NOMO-1 treated with DMSO at 0.1 percent for 48 hours (cell line): ENCODE results near the gene ELP4.

Experiments
- DNase-seq: peaks from one replicate; lab custom pipeline; 2025; ENCODE audit not compliant: unreplicated experiment; lab: John Stamatoyannopoulos, UW

Gene ELP4

DNA sequence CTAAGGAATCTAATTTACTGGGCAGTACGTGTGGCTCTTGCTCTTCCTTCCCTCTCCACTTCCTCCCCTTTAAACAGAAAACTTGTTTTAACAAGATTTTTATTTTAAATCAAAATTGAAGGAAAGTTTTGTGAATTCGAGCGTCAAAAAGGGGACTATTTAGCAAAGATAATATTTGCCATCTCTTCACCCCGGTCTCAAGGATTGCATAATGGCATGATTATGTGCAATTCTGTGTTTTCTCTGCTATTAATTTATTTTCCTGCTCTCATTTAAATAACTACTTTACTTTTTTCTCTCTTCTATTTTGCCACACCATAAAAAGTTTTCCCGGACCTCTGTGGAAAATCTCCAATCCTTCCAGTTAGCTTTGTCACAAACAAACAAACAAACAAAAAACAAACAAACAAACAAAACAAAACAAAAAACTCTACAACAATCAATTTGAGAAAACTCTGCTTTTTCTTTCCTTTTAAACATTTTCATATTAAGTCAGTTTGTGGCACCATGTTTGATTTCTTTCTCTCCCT, 311.7 kb downstream of the ELP4 start:
- DNase-seq = no peak

DNA sequence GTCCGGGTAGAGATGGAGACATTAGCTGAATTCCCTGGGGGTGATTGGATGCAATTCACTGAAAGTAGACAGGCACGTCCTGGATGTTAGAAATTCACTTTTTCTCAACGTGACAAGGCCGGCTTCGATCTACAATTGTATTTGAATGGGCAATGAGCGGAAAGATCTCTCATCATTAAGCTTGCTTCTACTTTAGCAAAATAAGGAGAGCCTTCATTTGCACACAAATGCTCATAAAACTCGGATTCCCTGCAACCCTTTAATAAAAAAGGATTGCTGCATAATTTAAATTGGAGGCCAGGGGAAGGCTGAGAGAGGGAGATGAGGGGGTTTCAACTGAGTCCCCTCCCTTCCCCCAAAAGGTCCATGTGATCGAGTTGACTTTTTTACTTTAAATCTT, 312.2 kb downstream of the ELP4 start:
- no peak for DNase-seq

DNA sequence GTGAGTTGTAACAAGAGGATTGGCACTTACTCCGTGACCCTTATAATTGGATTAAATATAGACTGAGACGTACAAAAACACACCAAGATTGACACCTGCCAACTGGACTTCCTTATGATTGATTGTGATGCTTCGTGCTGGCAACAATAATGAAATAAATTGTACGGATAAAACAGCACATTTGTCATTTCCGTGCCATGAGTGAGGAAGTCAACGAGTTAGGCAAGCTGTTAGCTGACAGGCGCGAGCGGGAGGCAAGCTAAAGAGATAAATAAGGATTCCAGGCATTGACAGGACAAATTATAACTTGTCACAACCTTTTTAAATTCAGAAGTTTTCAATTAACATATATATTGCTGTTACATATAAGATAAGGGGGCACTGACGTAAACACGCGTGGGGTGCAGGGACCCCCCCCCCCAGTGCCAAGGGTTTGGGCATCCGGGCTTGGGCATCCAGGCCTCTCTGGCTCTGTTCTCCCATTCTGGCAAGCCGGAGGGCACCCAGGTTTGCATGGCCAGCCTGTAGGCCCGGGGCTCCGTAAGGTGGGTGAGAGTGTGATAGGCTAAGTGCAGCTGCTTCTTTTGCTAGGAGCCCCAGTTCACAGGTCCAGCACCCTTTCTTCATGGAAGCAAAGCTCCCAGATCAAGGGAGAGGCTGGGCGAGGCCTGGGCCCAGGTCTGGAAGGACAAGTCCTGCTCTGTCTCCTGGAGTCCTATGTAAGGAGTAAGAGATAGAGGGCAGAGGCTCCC, 312.8 kb downstream of the ELP4 start:
- DNase-seq = no peak

DNA sequence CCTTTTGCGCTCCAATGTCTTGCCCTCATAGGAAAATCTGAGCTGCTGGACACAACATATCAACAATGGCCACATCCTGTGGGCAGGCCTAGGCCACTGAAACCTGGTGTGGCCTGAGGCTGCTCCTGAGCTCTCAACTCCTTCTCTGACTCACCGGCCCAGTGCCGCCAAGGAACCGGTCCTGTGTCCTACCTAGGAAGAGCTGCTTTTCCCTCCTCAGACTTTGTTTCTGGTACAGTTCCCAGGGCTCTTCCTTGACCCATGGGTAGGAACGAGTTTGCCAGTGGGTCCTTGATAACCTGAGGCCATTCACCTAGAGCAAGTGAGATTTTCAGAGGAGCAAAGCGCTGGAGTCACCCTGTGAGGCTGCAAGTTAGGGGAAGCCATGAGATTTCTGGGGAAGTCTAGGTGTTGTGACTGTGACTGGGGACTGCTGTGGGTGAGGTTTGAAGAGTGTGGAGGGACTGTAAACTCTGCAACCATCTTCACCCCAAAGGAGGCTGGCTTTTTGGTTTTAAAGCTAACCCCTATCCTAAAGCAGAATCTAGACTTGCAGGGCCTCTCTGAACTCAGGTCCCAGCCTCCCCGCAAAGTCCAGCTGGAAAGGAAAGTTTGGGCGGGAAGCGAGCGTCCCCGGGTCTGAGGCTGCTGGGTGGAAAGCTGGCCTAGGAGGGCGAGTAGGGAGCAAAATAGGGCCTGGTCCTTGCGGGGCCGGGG, 313.5 kb downstream of the ELP4 start:
- DNase-seq = no peak

DNA sequence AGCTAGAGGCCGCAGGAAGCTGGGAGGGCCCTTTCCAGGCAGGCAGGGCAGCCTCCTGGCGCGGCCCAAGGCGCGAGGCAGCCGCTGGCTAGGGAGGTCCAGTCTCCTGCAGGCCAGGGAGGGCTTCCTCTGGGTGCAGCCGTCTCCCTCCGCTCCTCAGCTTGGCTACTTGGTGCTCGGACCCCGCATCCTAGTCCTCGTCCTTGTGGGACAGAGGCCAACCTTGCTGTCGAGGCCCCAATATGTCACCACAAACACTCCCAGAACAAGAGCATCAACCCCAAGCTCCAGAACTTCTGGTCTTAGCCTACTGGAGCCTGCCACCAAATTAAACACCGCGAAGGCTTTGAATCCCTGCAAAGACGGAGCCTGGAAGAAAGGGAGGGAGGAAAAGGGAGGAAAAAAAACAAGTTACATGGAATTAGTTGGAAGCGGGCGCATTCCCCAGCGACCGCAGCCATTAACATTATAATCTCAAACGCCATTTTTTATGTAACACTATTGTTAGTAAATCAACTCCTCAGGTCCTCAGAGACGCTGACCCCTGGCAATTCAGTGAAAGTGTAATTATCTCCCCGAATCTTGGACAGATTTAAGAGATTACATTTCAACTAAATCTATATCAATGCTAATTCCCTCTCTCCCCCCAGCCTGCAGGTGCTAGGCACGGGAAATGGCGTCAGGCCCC, 314.2 kb downstream of the ELP4 start:
- DNase-seq = no peak

DNA sequence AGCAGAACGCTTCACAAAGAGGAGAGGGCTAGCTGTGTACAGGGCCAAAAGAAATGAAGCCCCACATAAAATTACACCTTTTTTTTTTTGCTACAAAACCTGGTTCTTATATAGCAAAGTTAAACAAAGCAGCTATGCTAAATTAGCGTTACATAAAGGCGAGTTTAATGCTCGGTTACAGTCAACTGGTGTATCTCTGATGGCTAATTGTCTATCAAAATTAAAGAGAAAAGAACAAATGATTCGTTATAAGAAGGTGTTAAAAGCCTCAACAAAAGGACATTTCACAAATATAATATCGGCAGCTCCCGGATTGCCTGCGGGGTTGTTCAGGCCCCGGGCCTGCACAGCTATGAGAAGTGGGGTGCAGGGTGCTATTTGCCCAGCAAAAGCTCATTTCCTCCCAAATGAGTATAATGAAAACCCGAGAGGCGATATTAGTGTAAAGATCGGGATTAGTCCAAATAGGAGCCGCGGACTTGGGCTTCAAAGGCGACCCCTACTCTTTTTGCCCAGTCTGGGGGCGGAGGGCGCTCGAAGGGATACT, 314.8 kb downstream of the ELP4 start:
- DNase-seq = no peak

DNA sequence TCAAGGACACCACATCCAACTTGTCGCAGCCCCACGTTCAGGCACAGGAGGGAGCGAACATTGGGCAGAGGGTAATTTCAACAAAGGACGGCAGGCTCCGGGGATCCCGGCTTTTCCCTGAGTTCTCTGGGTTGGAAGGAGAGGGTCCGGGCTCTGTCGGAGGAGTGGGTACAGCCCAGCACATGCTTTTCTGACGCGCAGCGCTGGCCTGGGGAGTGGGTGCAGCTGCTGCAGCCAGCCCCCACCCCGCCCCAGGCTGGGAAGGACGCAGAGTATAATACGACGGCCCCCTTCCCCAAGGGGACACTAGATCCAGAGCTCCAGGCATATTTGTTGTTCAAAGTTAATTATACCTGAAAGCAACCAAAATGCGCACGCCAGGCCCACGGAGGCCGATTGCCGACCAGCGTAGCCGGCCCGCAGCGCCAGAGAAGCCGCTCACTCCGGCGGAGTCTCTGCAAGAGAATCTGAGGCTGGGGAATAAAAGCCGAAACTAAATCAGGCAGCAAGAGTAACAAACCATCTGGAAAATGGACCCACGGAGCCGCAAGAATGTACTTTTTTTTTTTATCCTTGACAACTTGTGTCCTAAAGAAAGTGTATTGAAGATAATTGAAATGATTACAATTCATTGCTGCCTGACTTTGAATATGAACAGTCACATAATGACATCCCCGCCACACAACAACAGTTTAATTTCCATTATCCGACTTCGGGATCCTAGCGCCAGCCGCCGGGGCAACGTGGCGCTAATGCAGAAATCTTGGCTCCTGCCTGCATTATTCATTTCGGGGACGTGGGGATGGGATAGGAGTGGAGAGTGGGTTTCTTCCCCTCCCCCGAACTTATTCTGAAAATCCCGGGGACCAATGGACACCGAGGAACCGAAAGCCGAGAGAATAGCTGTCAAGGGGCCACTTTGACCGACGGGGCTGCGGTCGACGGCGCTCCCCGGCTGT, 315.6 kb downstream of the ELP4 start:
- DNase-seq = no peak

DNA sequence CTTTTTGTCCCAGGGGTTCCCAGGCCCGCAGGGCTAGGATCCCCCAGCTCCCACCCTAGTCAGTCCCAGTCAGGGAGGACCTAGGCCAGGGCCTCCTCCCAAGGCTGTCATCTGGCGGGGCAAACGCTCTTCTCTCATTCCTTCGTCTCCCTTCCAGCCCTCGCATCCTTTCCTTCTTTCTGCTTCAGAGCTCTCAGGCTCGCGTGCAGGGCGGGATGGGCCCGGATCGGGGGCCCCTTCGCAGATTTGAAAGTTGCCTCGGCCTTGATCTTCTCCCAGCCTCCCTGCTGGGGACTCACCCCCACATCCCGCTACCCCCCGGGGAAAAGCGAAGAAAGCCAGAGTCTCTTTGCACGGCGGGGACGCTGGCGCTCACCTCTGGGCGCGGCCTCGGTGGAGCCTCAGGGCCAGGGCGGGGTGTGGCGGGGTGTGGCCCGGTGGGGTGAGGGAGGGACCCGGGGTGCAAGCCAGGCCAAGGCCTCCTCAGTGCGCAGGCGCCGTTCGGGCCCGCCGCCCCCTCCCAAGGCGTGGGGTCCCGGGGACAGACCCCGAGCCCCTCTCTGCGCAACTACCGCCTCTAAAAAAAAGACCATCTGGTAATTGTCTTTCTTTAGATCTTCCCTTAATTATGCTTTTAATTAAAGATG, 316.4 kb downstream of the ELP4 start:
- no peak for DNase-seq

DNA sequence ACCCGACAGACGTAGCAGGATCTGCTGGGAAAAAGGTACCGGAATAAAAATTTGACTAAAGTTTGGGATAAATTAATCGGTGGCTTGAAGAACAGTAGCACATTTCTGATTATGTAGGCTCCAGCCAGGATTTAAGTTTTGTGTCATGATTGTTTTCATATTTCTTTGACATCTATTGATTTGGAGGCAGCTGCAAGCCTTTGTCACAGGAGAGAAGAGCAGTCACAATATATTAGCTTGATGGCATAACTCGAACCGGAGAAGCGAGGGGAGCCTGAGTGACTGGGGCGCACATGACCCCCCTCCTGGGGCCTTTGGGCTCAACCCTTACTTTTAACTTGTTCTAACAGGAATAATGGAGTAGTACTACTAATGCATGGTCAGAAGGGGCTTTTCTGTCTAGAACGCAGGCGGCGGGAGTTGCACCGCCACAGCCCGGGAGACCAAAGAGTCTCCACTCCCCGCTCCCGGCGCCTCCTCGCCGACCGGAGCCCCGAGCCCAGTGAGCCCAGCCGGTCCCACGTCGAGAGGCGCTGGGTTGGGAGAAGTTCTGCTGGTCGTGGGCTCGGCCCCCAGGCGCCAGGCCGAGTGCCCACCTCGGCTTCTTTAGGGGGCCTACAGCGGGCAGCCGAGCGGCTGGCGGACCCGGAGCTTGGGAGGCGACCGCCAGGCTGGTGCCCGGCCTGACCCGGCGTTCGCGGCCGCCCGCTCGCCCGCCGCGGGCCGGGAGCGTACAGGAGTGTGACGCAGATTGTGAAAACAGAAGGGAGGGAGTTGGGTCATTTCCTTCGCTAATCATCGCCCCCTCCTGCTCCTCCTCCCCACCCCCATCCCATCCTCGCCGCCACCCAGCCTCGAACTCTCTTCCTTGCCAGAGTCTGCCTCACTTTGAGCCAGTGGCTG, 317.2 kb downstream of the ELP4 start:
- DNase-seq = no peak

DNA sequence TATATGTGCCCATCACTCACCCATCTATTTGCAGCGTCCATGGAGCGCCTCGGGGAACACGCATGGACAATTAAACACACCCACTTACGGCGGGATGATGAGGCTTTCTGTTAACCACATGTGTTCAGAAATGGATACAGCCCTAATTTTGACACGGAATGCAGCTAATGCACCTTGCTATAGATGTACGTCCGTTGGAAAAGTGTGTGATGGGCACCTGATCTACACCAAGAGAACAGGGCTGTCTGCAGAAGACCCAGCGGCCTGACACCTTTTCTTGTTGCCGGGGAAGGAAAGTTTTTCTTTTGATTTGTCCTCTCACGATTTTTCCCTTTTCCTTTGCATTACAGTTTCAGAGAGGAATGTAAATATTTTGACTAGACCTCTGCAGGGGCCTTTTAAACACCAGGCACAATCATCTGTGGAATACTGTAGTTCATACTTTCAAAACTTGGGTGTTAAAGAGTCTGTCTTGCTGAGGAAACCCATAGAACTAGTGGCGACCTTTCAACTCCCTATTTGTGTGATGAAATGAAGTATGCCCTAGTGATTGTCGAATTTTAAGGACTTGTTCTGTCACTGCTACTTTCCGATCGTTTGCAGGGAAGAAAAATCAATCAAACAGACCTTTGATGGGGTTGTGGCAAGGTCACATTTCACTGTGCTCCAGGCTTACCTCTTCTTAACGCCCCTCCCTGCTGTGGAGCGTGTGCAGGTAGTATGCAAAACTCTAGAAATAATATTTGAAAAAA, 318.1 kb downstream of the ELP4 start:
- no peak for DNase-seq

DNA sequence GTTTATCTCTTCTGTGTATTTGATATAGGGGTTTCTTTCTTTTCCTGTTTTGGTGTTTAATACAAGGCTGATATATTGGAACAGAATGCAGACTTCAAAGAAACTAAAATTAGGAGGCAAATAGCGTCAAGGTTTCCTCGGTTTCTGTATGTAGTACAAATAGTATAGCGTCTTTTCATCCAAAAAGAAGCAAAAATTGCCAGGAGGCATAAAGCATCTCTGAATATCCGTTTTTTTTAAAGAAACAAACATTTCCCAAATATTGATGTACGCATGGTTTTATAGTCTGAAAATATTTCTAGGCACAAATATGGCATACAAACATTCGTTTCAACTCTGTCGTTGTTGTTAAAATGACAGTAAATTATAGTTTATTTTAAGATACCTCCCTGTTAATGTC, 318.6 kb downstream of the ELP4 start:
- DNase-seq = no peak

DNA sequence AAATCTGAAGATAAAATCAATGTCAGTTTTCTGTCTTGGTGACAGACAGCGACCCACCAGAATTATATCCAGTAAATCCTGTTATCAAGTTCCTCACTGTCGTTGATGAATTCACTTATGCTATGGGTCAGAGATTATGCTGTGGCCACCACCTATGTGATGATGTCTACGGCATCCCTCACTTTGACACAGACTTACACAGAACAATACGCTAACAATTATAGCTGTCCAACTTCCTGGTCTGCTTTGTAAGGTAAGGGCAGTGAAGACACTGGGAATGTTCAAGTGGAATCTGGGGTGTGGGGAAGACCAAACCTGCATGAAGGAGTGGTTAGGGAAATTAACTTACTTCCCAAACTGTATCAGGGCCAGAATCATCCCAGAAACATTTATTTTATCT, 320.8 kb downstream of the ELP4 start:
- no peak for DNase-seq

DNA sequence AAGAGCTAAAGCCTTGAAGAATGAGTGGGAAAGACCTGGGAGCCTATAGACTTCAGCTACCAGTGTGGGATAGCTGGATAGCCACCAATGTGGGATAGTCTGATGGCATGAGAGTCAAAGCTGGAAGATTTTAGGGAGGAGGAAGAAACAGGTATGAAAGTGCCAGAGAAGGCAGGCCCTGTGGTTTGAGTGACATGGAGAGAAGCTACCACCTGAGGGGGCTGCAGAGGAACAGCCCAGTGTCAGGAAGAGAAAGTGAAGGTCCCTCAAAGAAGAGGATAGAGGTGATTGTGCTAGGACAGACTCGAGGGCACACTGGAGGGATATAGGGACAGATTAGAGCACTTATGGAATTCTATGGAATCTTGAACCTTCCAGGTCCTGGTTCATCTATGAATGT, 324.7 kb downstream of the ELP4 start:
- no peak for DNase-seq
